GM19324 (cell line): ENCODE measurements around the gene PDZD11.
"Not testable (repeated sequence)": the region's sequence is repeated elsewhere in the genome, so short reads cannot be mapped to it uniquely, and the experiment has no call there.

ENCODE experiments used
- ATAC-seq: cut with Tn5 transposase; IDR thresholded peaks from one replicate; pipeline ENCODE4 v1.9.1; 2021; ENCODE audit warnings: mild to moderate bottlenecking, moderate library complexity; ENCODE audit not compliant: unreplicated experiment, low FRiP score

PDZD11 gene

DNA sequence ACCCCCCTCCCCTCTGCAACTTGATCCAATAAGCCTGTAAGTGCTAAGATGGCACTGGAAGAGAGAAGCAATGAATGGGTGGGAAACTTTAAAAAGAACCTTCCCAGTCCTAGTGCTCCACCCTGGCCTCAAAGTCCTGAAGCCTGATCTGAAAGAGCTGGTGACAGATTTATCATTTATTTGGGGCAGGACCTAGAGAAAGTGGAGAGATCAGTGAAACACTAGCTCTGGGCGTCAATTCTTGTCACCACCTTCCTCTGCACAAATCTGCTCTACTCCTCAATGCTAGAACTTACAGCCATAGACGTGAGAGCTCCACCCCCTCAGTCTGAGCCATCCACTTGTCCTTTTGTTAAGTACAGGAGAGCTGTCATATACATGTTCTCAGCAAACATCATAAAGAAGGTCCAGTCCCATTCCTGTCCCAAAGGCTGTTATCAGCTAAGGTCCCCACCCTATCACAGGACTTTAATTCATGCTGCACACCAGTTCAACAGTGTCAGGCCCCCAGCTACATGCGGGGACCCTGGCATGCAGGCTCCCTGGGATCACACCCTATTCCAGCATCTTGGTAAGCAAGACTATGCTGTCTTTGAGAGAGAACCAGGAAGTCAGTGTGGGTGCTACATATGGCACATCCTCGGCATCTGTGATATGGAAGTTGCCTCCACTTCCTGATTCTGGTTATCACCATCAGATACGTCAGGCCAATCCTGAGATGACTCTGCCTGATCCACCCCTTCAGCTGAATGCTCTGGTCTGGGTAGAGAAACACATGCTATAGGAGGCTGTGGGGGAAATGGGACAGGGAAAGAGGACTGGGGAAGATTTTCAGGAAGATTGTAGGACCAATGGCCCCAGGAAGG is 32.1 kb downstream of the PDZD11 start:
- ATAC-seq, result no peak

DNA sequence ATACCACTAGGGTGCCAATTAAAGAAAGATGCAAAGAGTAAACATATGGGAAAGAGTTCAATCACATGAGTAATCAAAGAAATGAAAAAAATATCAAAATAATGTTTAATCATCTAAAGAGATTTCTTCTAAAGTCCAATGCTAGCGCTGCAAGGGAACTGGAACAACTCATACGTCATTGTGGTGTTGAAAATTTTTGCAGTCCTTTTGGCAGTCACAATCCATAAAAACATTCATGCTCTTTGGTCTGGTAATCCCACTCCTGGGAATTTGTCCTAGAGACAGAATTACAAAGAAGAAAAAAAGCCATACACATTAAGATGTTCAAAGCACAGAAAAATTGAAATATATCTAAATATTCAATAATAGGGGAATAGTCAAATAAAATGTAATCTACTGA is 34.3 kb downstream of the PDZD11 start:
- no peak for ATAC-seq

DNA sequence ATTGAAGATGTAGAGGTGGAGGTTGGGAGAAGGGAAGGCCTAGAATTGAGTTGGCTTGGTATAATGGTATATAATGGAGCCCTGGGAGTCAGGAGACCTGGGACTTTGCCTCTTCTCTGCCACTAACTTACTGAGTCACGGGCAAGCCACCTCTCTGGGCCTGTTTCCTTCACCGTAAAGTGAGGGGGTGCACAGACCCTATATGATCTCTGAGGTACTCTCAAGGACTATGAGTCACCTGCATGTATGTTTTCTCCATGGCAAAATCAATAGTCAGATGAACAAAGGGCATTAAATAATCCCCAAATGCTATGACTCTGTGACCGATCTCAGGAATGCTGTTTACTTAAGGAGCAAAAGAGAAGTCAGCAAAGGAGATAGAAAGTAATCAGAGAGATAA is 34.8 kb downstream of the PDZD11 start:
- ATAC-seq, result no peak

DNA sequence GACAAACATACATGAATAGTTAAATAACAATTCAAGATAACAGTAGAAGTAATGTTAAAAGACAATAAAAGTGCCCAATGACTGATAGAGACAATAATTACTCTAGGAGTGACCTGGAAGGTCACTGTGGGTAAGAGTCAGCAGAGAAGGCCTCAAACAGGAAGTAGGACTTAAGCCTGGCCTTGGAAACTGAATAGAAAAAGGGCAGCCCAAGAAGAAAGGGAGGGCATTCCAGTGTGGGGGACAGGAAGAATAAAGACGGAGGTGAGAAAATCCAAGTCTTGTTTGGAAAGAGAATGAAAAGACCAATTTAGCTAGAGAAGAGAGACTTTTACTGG is 35.7 kb downstream of the PDZD11 start:
- ATAC-seq, result no peak

DNA sequence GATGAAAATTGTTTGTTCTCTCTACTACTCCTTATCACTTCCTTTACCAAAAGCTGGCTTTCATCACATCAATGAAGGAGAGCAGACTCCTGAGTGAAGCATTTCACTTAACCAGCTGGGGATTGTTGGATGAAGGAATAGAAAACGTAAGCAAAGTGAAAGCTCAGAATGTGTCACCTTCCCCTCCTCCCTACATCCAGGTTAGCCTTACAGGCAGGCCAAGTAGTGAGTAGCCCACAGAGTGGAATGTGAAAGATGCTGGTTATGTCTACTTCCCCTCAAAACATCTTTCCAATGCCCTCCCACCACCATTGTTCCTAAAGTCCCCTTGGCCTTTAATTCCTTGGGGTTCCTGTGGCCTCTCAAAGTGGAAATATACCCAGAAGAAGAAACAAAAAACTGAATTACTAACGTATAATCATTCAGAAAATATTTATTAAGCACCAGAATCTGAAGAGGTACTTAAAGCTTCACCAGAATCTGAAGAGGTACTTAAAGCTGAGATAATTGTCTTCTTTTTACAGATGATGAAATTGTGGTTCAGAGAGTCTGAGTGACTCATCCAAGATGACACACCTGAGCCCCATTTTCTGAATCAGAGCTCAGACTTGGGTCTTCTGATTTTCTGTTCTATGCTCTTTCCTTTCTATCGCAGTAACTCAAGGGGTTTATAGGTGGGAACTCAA is 36.2 kb downstream of the PDZD11 start:
- ATAC-seq, result no peak

DNA sequence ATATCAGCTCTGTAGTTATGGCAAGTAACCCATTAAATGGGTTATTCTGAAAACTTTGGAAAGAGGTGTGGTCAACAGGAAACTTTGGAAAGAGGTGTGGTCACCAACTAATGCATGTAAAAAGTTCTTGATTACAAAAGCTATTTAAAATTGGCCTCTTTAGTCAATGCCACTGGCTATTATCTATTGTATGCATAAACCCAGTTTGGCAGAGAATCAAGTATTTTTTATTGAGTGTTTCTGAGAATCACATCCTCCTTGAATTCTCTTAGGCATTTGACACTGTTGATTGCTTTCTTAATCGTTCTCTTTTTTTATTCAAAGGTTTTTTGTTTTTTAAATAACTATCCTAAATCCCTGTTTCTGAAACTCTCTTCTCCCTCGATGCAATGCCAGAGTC is 37.2 kb downstream of the PDZD11 start:
- ATAC-seq, result no peak

DNA sequence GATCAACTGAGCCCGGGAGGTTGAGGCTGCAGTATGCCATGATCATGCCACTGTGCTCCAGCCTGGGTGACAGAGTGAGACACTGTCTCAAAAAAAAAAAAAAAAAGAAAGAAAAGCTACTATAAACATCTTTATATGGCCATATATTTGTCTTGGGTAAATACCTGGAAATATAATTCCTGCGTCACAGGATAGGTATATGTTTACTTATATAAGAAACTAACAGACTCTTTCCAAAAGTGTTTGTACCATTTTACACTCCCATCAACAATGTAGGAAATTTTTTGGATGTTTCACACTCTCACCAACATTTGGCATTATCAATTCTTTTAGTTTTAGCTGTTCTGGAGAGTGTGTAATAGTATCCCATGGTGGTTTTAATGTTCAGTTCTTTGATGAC is 42.5 kb downstream of the PDZD11 start:
- no peak for ATAC-seq

DNA sequence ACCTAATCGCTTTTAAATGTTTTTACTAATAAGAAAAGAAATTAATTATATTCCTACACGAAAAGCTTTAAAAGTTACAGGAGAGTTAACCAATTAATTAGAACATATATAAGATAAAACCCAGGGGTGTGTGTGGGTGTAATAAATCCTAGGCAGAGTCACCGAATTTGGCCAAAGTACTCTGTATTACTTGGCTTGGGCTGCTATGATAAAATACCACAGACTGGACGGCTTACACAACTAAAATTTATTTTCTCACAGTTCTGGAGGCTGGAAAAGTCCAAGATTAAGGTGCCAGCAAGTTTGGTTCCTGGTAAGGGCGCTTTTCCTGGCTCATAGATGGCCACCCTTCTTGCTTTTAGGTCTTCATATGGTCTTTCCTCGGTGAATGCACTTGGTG is 44.8 kb downstream of the PDZD11 start:
- ATAC-seq, result no peak

DNA sequence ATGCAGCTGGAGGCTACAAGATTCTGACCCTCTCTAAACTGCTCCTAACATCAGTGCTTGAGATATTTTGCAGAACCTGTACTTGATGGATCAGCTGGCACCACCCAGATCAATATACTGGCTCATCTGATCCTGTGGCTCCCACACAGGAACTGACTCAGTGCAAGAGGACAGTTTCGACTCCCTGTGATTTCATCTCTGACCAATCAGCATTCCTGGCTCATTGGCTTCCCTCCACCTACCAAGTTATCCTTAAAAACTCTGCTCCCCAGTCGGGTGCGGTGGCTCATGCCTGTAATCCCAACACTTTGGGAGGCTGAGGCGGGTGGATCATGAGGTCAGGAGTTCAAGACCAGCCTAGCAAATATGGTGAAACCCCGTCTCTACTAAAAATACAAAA is 46.1 kb downstream of the PDZD11 start:
- not testable (repeated sequence) for ATAC-seq

DNA sequence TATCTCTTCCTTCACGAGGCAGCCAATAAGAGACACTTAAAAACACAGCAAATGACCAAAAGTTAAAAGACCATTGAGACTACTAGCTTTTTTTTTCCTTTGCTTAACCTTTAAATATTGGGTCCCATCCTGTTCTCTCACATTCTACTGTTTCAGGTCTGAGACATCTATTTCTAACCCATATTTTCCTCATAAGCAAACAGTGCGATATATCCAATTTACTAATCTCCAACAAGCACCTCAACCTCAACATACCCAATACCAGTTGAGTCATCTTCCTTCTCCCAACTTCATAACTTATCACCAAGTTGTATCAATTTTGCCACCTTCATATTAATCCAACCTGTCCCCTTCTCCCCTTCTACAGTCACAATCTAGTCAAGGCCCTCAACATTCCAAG is 48.2 kb downstream of the PDZD11 start:
- ATAC-seq, result no peak

DNA sequence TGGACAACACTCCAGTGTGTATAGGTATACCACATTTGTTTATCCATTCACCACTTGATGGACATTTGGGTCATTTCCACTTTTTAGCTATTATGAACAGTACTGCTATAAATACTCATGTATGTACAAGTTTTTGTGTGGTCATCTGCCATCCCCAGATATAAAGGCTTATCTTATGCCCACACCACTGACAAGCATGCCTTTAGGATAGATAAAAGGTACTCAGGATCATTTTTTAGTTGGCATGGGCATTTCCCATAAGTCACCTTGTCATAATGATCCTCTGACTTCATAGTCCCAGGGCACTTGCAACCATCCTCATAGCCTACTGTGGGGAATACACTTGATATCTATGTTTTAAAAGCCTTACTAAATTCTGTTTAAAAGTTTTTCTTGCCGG is 49.0 kb downstream of the PDZD11 start:
- no peak for ATAC-seq
